B cell (primary cell): Measurements from ENCODE around the gene SLC4A2.

Experiments
- CTCF ChIP-seq: fragments of 200-600 bp; IDR thresholded peaks from one replicate; pipeline ENCODE4 v1.8.0; 2022; ENCODE audit warnings: antibody characterized with exemption, mild to moderate bottlenecking
- EZH2 ChIP-seq: IDR thresholded peaks from 2 replicates; pipeline ENCODE4 v1.6.1; 2012; ENCODE audit warnings: borderline replicate concordance, low read depth, mild to moderate bottlenecking, moderate library complexity, low read length; ENCODE audit not compliant: insufficient read depth, poor library complexity, severe bottlenecking

GRCh38 chr7:151033864-151034249 is 25.5 kb upstream of the SLC4A2 start:
- TF ChIP-seq CTCF (no peak), EZH2 (no peak)
